B cell (primary cell): Measurements from ENCODE around the gene EFCAB13. TPM values are rescaled to one million over a fixed set of nuclear protein-coding genes. Genes with fewer than 3 reads are reported as not detected.
"Not testable (repeated sequence)": the region's sequence is repeated elsewhere in the genome, so short reads cannot be mapped to it uniquely, and the experiment has no call there.

Experiments used
- ATAC-seq: fragments of 200-7000 bp; cut with Tn5 transposase; one replicate; pipeline ENCODE4 v1.10.0; 2021; ENCODE audit warnings: low read depth, mild to moderate bottlenecking, moderate number of reproducible peaks, moderate library complexity
- CTCF ChIA-PET: fragments of 350-600 bp; sonication (Branson Sonifier 250); formaldehyde crosslinking; loops from one replicate; lab custom pipeline; 2021; ENCODE audit warnings: antibody characterized with exemption, inconsistent platforms; lab: Charles Lee
- POLR2A ChIA-PET: fragments of 350-600 bp; sonication (Branson Sonifier 250); formaldehyde crosslinking; loops from one replicate; lab custom pipeline; 2021; ENCODE audit warnings: antibody characterized with exemption; lab: Charles Lee
- DNase-seq: peaks from one replicate; pipeline ENCODE4 v3.0.0; 2013
- H2AFZ ChIP-seq: 2 replicates; pipeline ENCODE4 v1.6.1; 2012; ENCODE audit warnings: mild to moderate bottlenecking, low read depth, low read length; ENCODE audit not compliant: insufficient read depth, poor library complexity, severe bottlenecking
- H3K27ac ChIP-seq, 2 donors: 1 replicate in 1 of 2; 2 replicates in 1 of 2; pipeline ENCODE4 v1.5.1; 2012 to 2013; ENCODE audit warnings: low read length in 2 of 2, mild to moderate bottlenecking in 2 of 2, moderate library complexity in 1 of 2
- H3K27me3 ChIP-seq, 4 experiments: fragments of 200-600 bp in 1 of 4; sonication (generic) in 1 of 4; replicated peaks in 1 of 4; 1 replicate in 2 of 4; 2 replicates in 2 of 4; pipeline versions ENCODE4 v1.6.1 to v1.7.0; 2013 to 2016; ENCODE audit warnings: low read length in 3 of 4, mild to moderate bottlenecking in 2 of 4, mixed read lengths in 1 of 4, moderate library complexity in 1 of 4; ENCODE audit not compliant: insufficient read depth in 4 of 4, control insufficient read depth in 3 of 4; ENCODE audit errors: control extremely low read depth in 1 of 4
- H3K36me3 ChIP-seq, 2 experiments: replicated peaks in 1 of 2; 1 replicate in 1 of 2; 2 replicates in 1 of 2; pipeline versions ENCODE4 v1.6.1 to v1.7.1; 2013; ENCODE audit warnings: low read length in 1 of 2; ENCODE audit not compliant: insufficient read depth in 2 of 2, control insufficient read depth in 1 of 2; ENCODE audit errors: control extremely low read depth in 1 of 2, extremely low read depth in 1 of 2
- H3K4me1 ChIP-seq, 2 donors: fragments of 200-600 bp in 1 of 2; sonication (generic) in 1 of 2; 1 replicate in 1 of 2; 2 replicates in 1 of 2; pipeline versions ENCODE4 v1.5.1 to v1.6.1; 2013 to 2017; ENCODE audit warnings: low read length in 2 of 2; ENCODE audit not compliant: control insufficient read depth in 2 of 2, insufficient read depth in 2 of 2
- H3K4me2 ChIP-seq: replicated peaks from 2 replicates; pipeline ENCODE3; 2012; ENCODE audit warnings: mild to moderate bottlenecking, low read depth, low read length; ENCODE audit not compliant: poor library complexity, severe bottlenecking
- H3K4me3 ChIP-seq, 5 experiments: fragments of 200-600 bp in 1 of 5; sonication (generic) in 1 of 5; 1 replicate in 3 of 5; 2 replicates in 2 of 5; pipeline versions ENCODE4 v1.5.1 to v1.7.0; 2011 to 2016; ENCODE audit warnings: low read length in 4 of 5, mild to moderate bottlenecking in 4 of 5, low read depth in 2 of 5, control low read depth in 1 of 5, moderate library complexity in 1 of 5; ENCODE audit not compliant: insufficient read depth in 1 of 5; ENCODE audit errors: control extremely low read depth in 1 of 5, extremely low read depth in 1 of 5
- H3K79me2 ChIP-seq: fragments of 200-600 bp; sonication (generic); one replicate; pipeline ENCODE4 v1.6.0; 2016; ENCODE audit warnings: low read length; ENCODE audit not compliant: control insufficient read depth, insufficient read depth
- H3K9ac ChIP-seq: fragments of 200-600 bp; sonication (generic); 2 replicates; pipeline ENCODE4 v1.6.1; 2017; ENCODE audit warnings: mild to moderate bottlenecking, low read length, moderate library complexity
- H3K9me3 ChIP-seq, 3 donors: one replicate each; pipeline versions ENCODE4 v1.6.1 to v1.7.1; 2013; ENCODE audit warnings: low read length in 2 of 3; ENCODE audit not compliant: control insufficient read depth in 2 of 3, insufficient read depth in 1 of 3; ENCODE audit errors: control extremely low read depth in 1 of 3
- H4K20me1 ChIP-seq: 2 replicates; pipeline ENCODE4 v1.6.0; 2012; ENCODE audit warnings: mild to moderate bottlenecking, low read length; ENCODE audit not compliant: insufficient read depth, control insufficient read depth, poor library complexity, severe bottlenecking
- H3K27ac Mint-ChIP-seq: one replicate; pipeline ENCODE4 v1.8.0; 2021; ENCODE audit warnings: mixed read lengths
- H3K27me3 Mint-ChIP-seq: one replicate; pipeline ENCODE4 v1.8.0; 2021; ENCODE audit warnings: mixed read lengths
- H3K4me1 Mint-ChIP-seq: one replicate; pipeline ENCODE4 v1.8.0; 2021; ENCODE audit warnings: mixed read lengths
- H3K4me3 Mint-ChIP-seq: one replicate; pipeline ENCODE4 v1.8.0; 2021; ENCODE audit warnings: mixed read lengths
- H3K9me3 Mint-ChIP-seq: one replicate; pipeline ENCODE4 v1.8.0; 2022; ENCODE audit warnings: mixed read lengths; ENCODE audit not compliant: insufficient read depth
- CTCF ChIP-seq: fragments of 200-600 bp; IDR thresholded peaks from one replicate; pipeline ENCODE4 v1.8.0; 2022; ENCODE audit warnings: antibody characterized with exemption, mild to moderate bottlenecking
- EZH2 ChIP-seq: IDR thresholded peaks from 2 replicates; pipeline ENCODE4 v1.6.1; 2012; ENCODE audit warnings: borderline replicate concordance, low read depth, mild to moderate bottlenecking, moderate library complexity, low read length; ENCODE audit not compliant: insufficient read depth, poor library complexity, severe bottlenecking
- WGBS: methylation state at CpG from one replicate; pipeline ENCODE4 v1.1.5; 2013; ENCODE audit warnings: missing lambda C conversion rate; ENCODE audit not compliant: insufficient coverage; 5-methylcytosine and 5-hydroxymethylcytosine counted together
- intact Hi-C: fragments of 100-400 bp; cut with micrococcal nuclease; formaldehyde crosslinking; loops from one replicate; pipeline ENCODE4 v1.10.0; 2022
- polyA plus RNA-seq: library from polyadenylated mRNA; depleted of rRNA; stranded (reverse); fragments of >200 nt; gene quantifications from 2 replicates; pipeline ENCODE4 v1.2.3, GENCODE V29; 2012
- total RNA-seq, 2 donors: library from RNA; stranded (reverse); fragments of 120-200 nt in 1 of 2; gene quantifications; 1 replicate in 1 of 2; 2 replicates in 1 of 2; pipeline versions ENCODE4 v1.2.3 to v1.2.4, GENCODE V29; 2013 to 2022

EFCAB13 gene
- total and polyA plus RNA-seq, 2 donors (not counting 1 experiment from before 2014, with no cell fraction given), result 5.4 to 86.5 TPM

DNA sequence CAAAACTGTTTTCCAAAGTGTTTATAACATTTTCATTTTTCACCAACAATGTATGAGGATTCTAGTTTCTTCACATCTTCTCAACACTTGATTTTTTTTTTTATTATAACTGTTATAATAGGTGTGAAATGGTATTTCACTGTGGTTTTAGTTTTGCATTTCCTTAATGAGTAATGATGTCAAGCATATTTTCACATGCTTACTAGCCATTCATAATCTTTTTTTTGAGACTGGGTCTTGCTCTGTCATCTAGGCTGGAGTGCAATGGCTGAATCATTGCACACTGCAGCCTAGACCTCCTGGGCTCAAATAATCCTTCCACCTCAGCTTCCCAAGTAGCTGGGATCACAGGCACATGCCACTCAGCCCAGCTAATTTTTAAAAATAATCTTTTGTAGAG lies 65.1 kb downstream of the EFCAB13 start:
- no peak for ATAC-seq
- H3K4me1 Mint-ChIP-seq, result no peaks in the 10 kb centered on the region
- Histone ChIP-seq H4K20me1 (no peaks in the 10 kb centered on the region), H3K9me3 (peaks cover 0 to 3% (median 0%) of the 10 kb centered on the region in 3 donors), H3K9ac (no peak overlapping the region), H3K4me2 (no peak overlapping the region), H3K36me3 (peaks cover 2 to 12% of the 10 kb centered on the region in 2 experiments), H3K4me3 (no peak overlapping the region), H3K4me1 (no peaks in the 10 kb centered on the region), H2AFZ (no peak overlapping the region), H3K79me2 (no peaks in the 10 kb centered on the region), H3K27me3 (no peaks in the 10 kb centered on the region), H3K27ac (no peak overlapping the region)
- intact Hi-C loops, result no loop called here
- no peak overlapping the region for H3K4me3 Mint-ChIP-seq
- H3K9me3 Mint-ChIP-seq, result no peaks in the 10 kb centered on the region
- no peak overlapping the region for H3K27ac Mint-ChIP-seq
- ChIA-PET CTCF (no interaction called here), POLR2A (interaction anchor here (0.7 kb wide), 2 partner anchors 25 to 288 kb away, joined by 5 to 7 read pairs; no protein-coding TSS in a partner anchor)
- TF ChIP-seq EZH2, result no peak
- TF ChIP-seq CTCF, result no peak
- no peaks in the 10 kb centered on the region for H3K27me3 Mint-ChIP-seq
- DNase-seq, result no peak

DNA sequence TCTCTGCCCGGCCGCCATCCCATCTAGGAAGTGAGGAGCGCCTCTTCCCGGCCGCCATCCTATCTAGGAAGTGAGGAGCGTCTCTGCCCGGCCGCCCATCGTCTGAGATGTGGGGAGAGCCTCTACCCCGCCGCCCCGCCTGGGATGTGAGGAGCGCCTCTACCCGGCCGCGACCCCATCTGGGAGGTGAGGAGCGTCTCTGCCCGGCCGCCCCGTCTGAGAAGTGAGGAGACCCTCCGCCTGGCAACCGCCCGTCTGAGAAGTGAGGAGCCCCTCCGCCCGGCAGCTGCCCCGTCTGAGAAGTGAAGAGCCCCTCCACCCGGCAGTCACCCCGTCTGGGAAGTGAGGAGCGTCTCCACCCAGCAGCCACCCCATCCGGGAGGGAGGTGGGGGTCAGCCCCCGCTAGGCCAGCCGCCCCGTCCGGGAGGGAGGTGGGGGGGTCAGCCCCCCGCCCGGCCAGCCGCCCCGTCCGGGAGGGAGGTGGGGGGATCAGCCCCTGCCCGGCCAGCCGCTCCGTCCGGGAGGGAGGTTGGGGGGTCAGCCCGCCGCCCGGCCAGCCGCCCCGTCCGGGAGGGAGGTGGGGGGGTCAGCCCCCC lies 73.9 kb downstream of the EFCAB13 start:
- H2AFZ ChIP-seq, H3K79me2 ChIP-seq, CTCF ChIA-PET, intact Hi-C loops, H3K4me2 ChIP-seq, H3K4me3 Mint-ChIP-seq, H3K4me3 ChIP-seq, H3K27ac Mint-ChIP-seq, H3K4me1 Mint-ChIP-seq, H3K9me3 Mint-ChIP-seq, H3K9ac ChIP-seq, H3K4me1 ChIP-seq, DNase-seq, H3K27me3 ChIP-seq, ATAC-seq, H3K9me3 ChIP-seq, H3K27ac ChIP-seq, H3K27me3 Mint-ChIP-seq, H4K20me1 ChIP-seq, POLR2A ChIA-PET: not testable (repeated sequence)
- H3K36me3 ChIP-seq, result peaks cover 0 to 10% of the 10 kb centered on the region in 2 experiments
- 100% methylated on average over 5 of the region's 49 CpGs for WGBS
